Measurements from ENCODE around the gene LRRC61. TPM values are rescaled to one million over a fixed set of nuclear protein-coding genes. Genes with fewer than 3 reads are reported as not detected.
"Not testable (repeated sequence)": the region's sequence is repeated elsewhere in the genome, so short reads cannot be mapped to it uniquely, and the experiment has no call there.

The LRRC61 gene
- total RNA-seq, 2 donors from 2014 or later, result 11.4 to 15.1 TPM

DNA sequence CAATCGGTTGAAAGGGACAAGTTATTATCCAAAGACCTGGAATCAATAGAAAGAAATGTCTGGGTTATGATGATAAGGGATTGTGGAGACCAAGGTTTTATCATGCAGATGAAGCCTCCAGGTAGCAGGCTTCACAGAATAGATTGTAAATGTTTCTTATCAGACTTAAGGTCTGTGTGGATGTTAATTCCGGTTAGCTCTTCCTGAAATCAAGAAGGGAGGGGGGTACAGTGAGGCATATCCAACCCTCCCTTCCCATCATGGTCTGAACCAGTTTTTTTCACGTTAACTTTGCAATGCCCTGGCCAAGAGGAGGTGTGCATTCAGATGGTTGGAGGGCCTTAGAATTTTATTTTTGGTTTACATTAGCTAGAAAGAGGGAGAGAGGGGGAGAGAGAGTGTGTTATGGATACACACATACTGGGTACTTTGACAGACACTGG lies 9.8 kb upstream of the LRRC61 start:
- Histone ChIP-seq H3K9me3 (no peaks in the 10 kb centered on the region), H3K27me3 (no peaks in the 10 kb centered on the region), H3K27ac (no peak overlapping the region), H3K4me3 (no peak overlapping the region), H3K9ac (ENCODE audit: low read depth in 2 of 2, low read length in 2 of 2) (no peak overlapping the region), H3K4me1 (no peaks in the 10 kb centered on the region), H3K36me3 (no peaks in the 10 kb centered on the region)
- intact Hi-C loops (cut with DNase I), result no loop called here
- TF ChIP-seq CTCF (IDR thresholded peaks at IDR 0.05), result no peak
- DNase-seq, result no peak

DNA sequence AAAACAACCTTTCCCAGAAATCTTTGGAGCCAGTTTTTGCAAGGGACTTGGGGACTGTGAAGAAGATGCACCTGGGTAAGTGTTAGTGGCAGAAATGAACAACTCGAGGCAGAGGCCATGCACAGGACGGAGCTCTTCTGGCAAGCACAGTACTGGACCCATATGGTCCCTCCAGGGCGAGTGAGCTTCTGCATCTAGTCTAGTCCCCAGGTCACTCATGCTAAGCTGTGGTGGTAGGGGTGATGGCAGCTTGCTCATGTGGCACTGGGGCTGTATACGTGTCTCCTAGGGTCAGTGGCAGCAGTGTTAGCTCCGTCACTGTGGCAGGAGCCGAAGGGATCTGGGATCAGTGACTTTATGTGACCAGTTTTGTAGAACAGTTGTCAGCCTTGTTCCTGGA lies 9.3 kb upstream of the LRRC61 start:
- Histone ChIP-seq H3K4me1 (no peaks in the 10 kb centered on the region), H3K9ac (ENCODE audit: low read depth in 2 of 2, low read length in 2 of 2) (no peak overlapping the region), H3K27ac (no peak overlapping the region), H3K4me3 (no peak overlapping the region), H3K36me3 (no peaks in the 10 kb centered on the region), H3K27me3 (no peaks in the 10 kb centered on the region), H3K9me3 (no peaks in the 10 kb centered on the region)
- no peak for DNase-seq
- intact Hi-C loops (cut with DNase I), result no loop called here
- no peak for TF ChIP-seq CTCF (IDR thresholded peaks at IDR 0.05)

GRCh38 chr7:150314639-150315239 lies 8.4 kb upstream of the LRRC61 start:
- intact Hi-C loops (cut with DNase I), result no loop called here

GRCh38 chr7:150316987-150317386 lies 6.2 kb upstream of the LRRC61 start:
- intact Hi-C loops (cut with DNase I); DNase-seq; H3K36me3 ChIP-seq; H3K27ac ChIP-seq; H3K4me3 ChIP-seq; H3K9ac ChIP-seq (ENCODE audit: low read depth in 2 of 2, low read length in 2 of 2); H3K4me1 ChIP-seq; H3K9me3 ChIP-seq; H3K27me3 ChIP-seq: not testable (repeated sequence)

More at GRCh38 chr7:150314639-150315239, 8.4 kb upstream of the LRRC61 start:
- Histone ChIP-seq H3K27me3 (no peaks in the 10 kb centered on the region), H3K4me1 (no peaks in the 10 kb centered on the region), H3K9ac (ENCODE audit: low read depth in 2 of 2, low read length in 2 of 2) (no peak overlapping the region), H3K36me3 (no peaks in the 10 kb centered on the region), H3K9me3 (no peaks in the 10 kb centered on the region), H3K27ac (no peak overlapping the region), H3K4me3 (no peak overlapping the region)
- no peak for DNase-seq
- no peak for TF ChIP-seq CTCF (IDR thresholded peaks at IDR 0.05)

- no peak overlapping the region for H3K4me3 ChIP-seq
- intact Hi-C loops (cut with DNase I), result no loop called here
- H3K4me1 ChIP-seq, result no peaks in the 10 kb centered on the region
- H3K9me3 ChIP-seq, result no peaks in the 10 kb centered on the region
- H3K36me3 ChIP-seq, result no peaks in the 10 kb centered on the region
- no peaks in the 10 kb centered on the region for H3K27me3 ChIP-seq
- H3K9ac ChIP-seq (ENCODE audit: low read depth in 2 of 2, low read length in 2 of 2), result no peak overlapping the region
- DNase-seq, result no peak
- H3K27ac ChIP-seq, result no peak overlapping the region
- TF ChIP-seq CTCF (IDR thresholded peaks at IDR 0.05), result no peak
Measured at GRCh38 chr7:150317748-150318444, 5.3 kb upstream of the LRRC61 start.

GRCh38 chr7:150321788-150322113 lies 1.4 kb upstream of the LRRC61 start:
- intact Hi-C loops (cut with DNase I), result no loop called here
- Histone ChIP-seq H3K27me3 (no peaks in the 10 kb centered on the region), H3K4me1 (peaks cover 7% of the 10 kb centered on the region), H3K27ac (no peak overlapping the region), H3K36me3 (no peaks in the 10 kb centered on the region), H3K9me3 (no peaks in the 10 kb centered on the region), H3K9ac (ENCODE audit: low read depth in 2 of 2, low read length in 2 of 2) (peak overlapping the region in 1 of 2 donors; percentile 14), H3K4me3 (peak overlapping the region; percentile 74)
- TF ChIP-seq CTCF (IDR thresholded peaks at IDR 0.05), result no peak
- DNase-seq, result no peak

Measured in colonic mucosa (tissue), 4 donors.